ENCODE data around the gene SP100. TPM values are rescaled to one million over a fixed set of nuclear protein-coding genes. Genes with fewer than 3 reads are reported as not detected.

SP100 gene
- total and polyA plus RNA-seq, 2 of the 8 experiments (the other 6 are each of a cell fraction or from before 2014, with no cell fraction given) = 0.06 to 1.1 TPM

DNA sequence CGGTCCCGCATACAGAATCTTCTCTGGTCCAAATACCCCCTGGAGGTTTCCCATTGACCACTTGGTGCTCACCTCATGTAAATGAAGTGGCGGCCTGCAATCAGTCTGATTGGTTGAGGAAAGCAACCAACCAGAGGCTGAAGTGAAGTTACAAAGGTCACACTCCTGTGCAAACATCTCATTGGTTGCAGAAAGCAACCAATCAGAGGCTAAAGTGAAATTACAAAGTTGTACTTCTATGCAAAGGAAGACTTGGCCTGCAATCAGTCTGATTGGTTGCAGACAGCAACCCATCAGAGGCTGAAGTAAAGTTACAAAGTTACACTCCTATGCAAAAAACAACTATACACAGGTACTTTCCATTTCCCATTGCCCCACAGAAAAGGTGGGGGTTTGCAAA is 2.5 kb upstream of the SP100 start (continued):
- no peak for TF ChIP-seq CHD7 (IDR thresholded peaks at IDR 0.05; ENCODE audit: insufficient replicate concordance, low read length)
